A549 (cell line): ENCODE results near the gene GGCX. TPM values are rescaled to one million over a fixed set of nuclear protein-coding genes. Genes with fewer than 3 reads are reported as not detected.

ENCODE experiments used
- ATAC-seq, 2 experiments: fragments of 200-7000 bp in 1 of 2; fragments of >200 bp in 1 of 2; cut with Nextera tagmentation in 1 of 2; cut with Tn5 transposase in 1 of 2; 3 replicates each; pipeline versions ENCODE4 v1.8.0 to v1.9.1; 2018 to 2020; ENCODE audit warnings: mild to moderate bottlenecking in 1 of 2, moderate library complexity in 1 of 2
- CTCF ChIA-PET: fragments of 300-600 bp; sonication (Branson Sonifier 250); formaldehyde crosslinking; extraction: SDS; loops from one replicate; lab custom pipeline; 2021; ENCODE audit warnings: antibody characterized with exemption, inconsistent platforms; lab: Yijun Ruan, JAX
- POLR2A ChIA-PET: fragments of 350-600 bp; formaldehyde crosslinking; extraction: SDS; loops from one replicate; lab custom pipeline; 2021; ENCODE audit warnings: antibody characterized with exemption, inconsistent platforms; lab: Yijun Ruan, JAX
- DNase-seq, 2 experiments: peaks; one replicate each; pipeline versions ENCODE4 v3.0.0 to v3.0.0-alpha.2; 2011 to 2016; ENCODE audit warnings: low read depth in 1 of 2, low spot score in 1 of 2
- FAIRE-seq: peaks from 2 replicates; lab custom pipeline; 2011; peaks lifted over from hg19 to GRCh38; lab: Jason Lieb, UNC
- H3K27ac ChIP-seq, 2 experiments: fragments of >200 bp; sonication (Bioruptor Twin); formaldehyde crosslinking; 3 replicates each; pipeline ENCODE4 v1.5.1; 2016 to 2017
- H3K4me1 ChIP-seq: fragments of >200 bp; sonication (Bioruptor Twin); formaldehyde crosslinking; 3 replicates; pipeline ENCODE4 v1.6.1; 2016
- H3K4me2 ChIP-seq: fragments of >200 bp; sonication (Bioruptor Twin); formaldehyde crosslinking; 3 replicates; pipeline ENCODE4 v1.6.1; 2016
- H3K4me3 ChIP-seq: fragments of >200 bp; sonication (Bioruptor Twin); formaldehyde crosslinking; 3 replicates; pipeline ENCODE4 v1.5.1; 2016
- H3K9me3 ChIP-seq: fragments of >200 bp; sonication (Bioruptor Twin); formaldehyde crosslinking; 3 replicates; pipeline ENCODE4 v1.6.1; 2016
- CEBPB ChIP-seq, 2 experiments: fragments of >200 bp in 1 of 2; sonication (Bioruptor Twin) in 1 of 2; formaldehyde crosslinking in 1 of 2; IDR thresholded peaks; 2 replicates each; pipeline ENCODE4 v1.6.1; 2012 to 2016
- CHD2 ChIP-seq: fragments of 150-350 bp; IDR thresholded peaks from 2 replicates; pipeline ENCODE4 v1.6.1; 2014; ENCODE audit warnings: low read length; ENCODE audit not compliant: partially characterized antibody
- CTCF ChIP-seq: fragments of >200 bp; sonication (Bioruptor Twin); formaldehyde crosslinking; IDR thresholded peaks from 3 replicates; pipeline ENCODE4 v1.5.1; 2016
- ELK1 ChIP-seq: fragments of 150-350 bp; IDR thresholded peaks from 2 replicates; pipeline ENCODE4 v1.6.1; 2014; ENCODE audit warnings: low read depth, mild to moderate bottlenecking, low read length
- FOSL2 ChIP-seq, 2 experiments: fragments of 450-650 bp in 1 of 2; fragments of >200 bp in 1 of 2; sonication (Bioruptor Twin) in 1 of 2; formaldehyde crosslinking; IDR thresholded peaks; 2 replicates each; pipeline versions ENCODE4 v1.5.0 to v1.6.1; 2016 to 2020; ENCODE audit warnings: mild to moderate bottlenecking in 1 of 2, moderate library complexity in 1 of 2
- GATA3 ChIP-seq: IDR thresholded peaks from 2 replicates; pipeline ENCODE4 v1.6.1; 2012; ENCODE audit warnings: borderline replicate concordance
- HMGXB4 ChIP-seq: fragments of 250-450 bp; sonication (Bioruptor Pico); IDR thresholded peaks from 2 replicates; pipeline ENCODE4 v1.5.0; 2021; ENCODE audit warnings: mild to moderate bottlenecking, moderate library complexity, borderline replicate concordance
- HOXB5 ChIP-seq: fragments of 250-450 bp; sonication (Bioruptor Pico); IDR thresholded peaks from 2 replicates; pipeline ENCODE4 v1.5.0; 2020; ENCODE audit warnings: mild to moderate bottlenecking, moderate library complexity
- KDM1A ChIP-seq: fragments of 200-600 bp; sonication (generic); IDR thresholded peaks from 2 replicates; pipeline ENCODE4 v1.6.1; 2016; ENCODE audit warnings: low read depth, mild to moderate bottlenecking
- MAFK ChIP-seq: fragments of 450-650 bp; IDR thresholded peaks from 2 replicates; pipeline ENCODE4 v1.6.1; 2014; ENCODE audit not compliant: partially characterized antibody
- MAX ChIP-seq: IDR thresholded peaks from 2 replicates; pipeline ENCODE4 v1.6.1; 2012
- MAZ ChIP-seq: fragments of 150-350 bp; IDR thresholded peaks from 2 replicates; pipeline ENCODE4 v1.6.1; 2014; ENCODE audit warnings: antibody characterized with exemption, low read depth, low read length, borderline replicate concordance
- NFE2L2 ChIP-seq: fragments of 150-350 bp; conservative IDR thresholded peaks from 2 replicates; pipeline ENCODE4 v1.6.1; 2014; ENCODE audit warnings: low read length
- POLR2A ChIP-seq: IDR thresholded peaks from 2 replicates; pipeline ENCODE4 v1.6.1; 2012; ENCODE audit warnings: mild to moderate bottlenecking, low read length
- RARB ChIP-seq: fragments of 250-450 bp; sonication (Bioruptor Pico); IDR thresholded peaks from 2 replicates; pipeline ENCODE4 v1.8.0; 2021; ENCODE audit warnings: mild to moderate bottlenecking, moderate library complexity
- RCOR1 ChIP-seq: fragments of 150-350 bp; IDR thresholded peaks from 2 replicates; pipeline ENCODE4 v1.6.1; 2014; ENCODE audit warnings: antibody characterized with exemption, low read length, low read depth
- ZC3H11A ChIP-seq: fragments of 450-650 bp; IDR thresholded peaks from 2 replicates; pipeline ENCODE4 v1.6.1; 2014; ENCODE audit warnings: antibody characterized with exemption, mild to moderate bottlenecking
- ZSCAN20 ChIP-seq: fragments of 250-450 bp; sonication (Bioruptor Pico); IDR thresholded peaks from 2 replicates; pipeline ENCODE4 v1.8.0; 2022; ENCODE audit warnings: mild to moderate bottlenecking, moderate library complexity
- WGBS: methylation state at CpG from one replicate; pipeline ENCODE4 v1.1.6; 2017; ENCODE audit errors: missing lambda C conversion rate; 5-methylcytosine and 5-hydroxymethylcytosine counted together
- polyA plus RNA-seq, 4 experiments: library from polyadenylated mRNA; depleted of rRNA in 3 of 4; stranded (reverse); fragments of >200 nt; fragmentation: RNase III in 1 of 4; extraction: RNeasy Plus Mini Kit Qiagen cat#74134 plus additional on column Dnase treatment in 1 of 4; gene quantifications; 2 replicates in 3 of 4; 3 replicates in 1 of 4; pipeline ENCODE4 v1.2.3, GENCODE V29; 2011 to 2017

Gene GGCX
- polyA plus RNA-seq, 2 of the 4 experiments (the other 2 are of a cell fraction), result 39.0 to 55.1 TPM

- Histone ChIP-seq H3K4me3 (no peak overlapping the region), H3K27ac (no peak overlapping the region), H3K9me3 (no peaks in the 10 kb centered on the region), H3K4me2 (no peak overlapping the region), H3K4me1 (peaks cover 7% of the 10 kb centered on the region)
- POLR2A ChIA-PET, result interaction anchor here (0.9 kb wide), 1 partner anchor 16 kb away, joined by 3 read pairs; the partner anchor contains the start of gene RNF181
- 76% methylated on average over 6 of the region's 6 CpGs for WGBS
- peak; percentile 11 for TF ChIP-seq MAFK
- no peak for TF ChIP-seq ZSCAN20 (CRISPR knock-in tag)
- no peak for TF ChIP-seq ELK1
- no peak for TF ChIP-seq CEBPB (IDR thresholded peaks at IDR 0.05)
- no peak for TF ChIP-seq POLR2A
- no peak for TF ChIP-seq HOXB5 (CRISPR knock-in tag)
- CTCF ChIA-PET, result interaction anchor here (0.7 to 1.5 kb wide), 4 partner anchors 9 to 58 kb away, joined by 3 to 4 read pairs (median 4); no protein-coding TSS in a partner anchor
- DNase-seq (no peak), FAIRE-seq (no peak), ATAC-seq (no peak)
Observed at GRCh38 chr2:85579266-85579935, 18.1 kb upstream of the GGCX start.

GRCh38 chr2:85578243-85579180, 17.2 kb upstream of the GGCX start:
- DNase-seq, result no peak
- WGBS, result 88% methylated on average over 19 of the region's 19 CpGs
- H3K4me2 ChIP-seq, result peak overlapping the region; percentile 62

More at GRCh38 chr2:85578243-85579180, 17.2 kb upstream of the GGCX start:
- H3K27ac ChIP-seq, result no peak overlapping the region
- ATAC-seq (0 out of 6 replicates have a peak, but pooled peaks of 1 of the 2 experiments have one; percentile 8), FAIRE-seq (no peak)
- TF ChIP-seq CTCF, result no peak
- no peak for TF ChIP-seq CHD2
- no peak for TF ChIP-seq MAFK
- TF ChIP-seq HMGXB4 (CRISPR knock-in tag), result no peak
- TF ChIP-seq MAZ, result no peak
- TF ChIP-seq KDM1A, result no peak
- no peak for TF ChIP-seq RCOR1
- no peak for TF ChIP-seq MAX
- no peak for TF ChIP-seq ZC3H11A
- no peak for TF ChIP-seq NFE2L2
- TF ChIP-seq ELK1, result no peak
- no peak for TF ChIP-seq GATA3
- no peak for TF ChIP-seq RARB
- TF ChIP-seq FOSL2 (IDR thresholded peaks at IDR 0.05), result no peak
- no peak for TF ChIP-seq FOSL2 (CRISPR knock-in tag; IDR thresholded peaks at IDR 0.05)
- peaks cover 5% of the 10 kb centered on the region; the same call in 1 of the 3 replicates for H3K4me1 ChIP-seq
- ChIA-PET POLR2A (no interaction called here), CTCF (interaction anchor here (0.7 to 1.5 kb wide), 3 partner anchors 12 to 26 kb away, joined by 3 to 4 read pairs (median 3); no protein-coding TSS in a partner anchor)
- no peak overlapping the region for H3K4me3 ChIP-seq
- no peaks in the 10 kb centered on the region for H3K9me3 ChIP-seq
